Lung (tissue), 12 donors: Measurements from ENCODE around the gene NCLN. TPM values are rescaled to one million over a fixed set of nuclear protein-coding genes. Genes with fewer than 3 reads are reported as not detected.

Experiments
- ATAC-seq: fragments of 200-7000 bp; cut with Tn5 transposase; one replicate; pipeline ENCODE4 v1.9.1; 2020; ENCODE audit warnings: moderate number of reproducible peaks; ENCODE audit not compliant: insufficient read depth, low FRiP score
- DNase-seq, 3 donors: peaks; one replicate each; pipeline ENCODE4 v3.0.0-alpha.2; 2013 to 2017
- H3K27ac ChIP-seq, 2 donors: one replicate each; pipeline ENCODE4 v1.5.1; 2013; ENCODE audit warnings: mild to moderate bottlenecking in 2 of 2, moderate library complexity in 2 of 2, control low read depth in 1 of 2, inconsistent platforms in 1 of 2, low read depth in 1 of 2, low read length in 1 of 2
- H3K27me3 ChIP-seq, 3 donors: one replicate each; pipeline ENCODE4 v1.5.1; 2013; ENCODE audit warnings: low read length in 2 of 3; ENCODE audit not compliant: control insufficient read depth in 3 of 3, insufficient read depth in 3 of 3
- H3K36me3 ChIP-seq, 4 donors: one replicate each; pipeline ENCODE4 v1.5.1; 2013; ENCODE audit warnings: low read length in 4 of 4, mild to moderate bottlenecking in 1 of 4, moderate library complexity in 1 of 4; ENCODE audit not compliant: control insufficient read depth in 4 of 4, insufficient read depth in 4 of 4
- H3K4me1 ChIP-seq, 5 donors: one replicate each; pipeline ENCODE4 v1.5.1; 2013; ENCODE audit warnings: low read length in 5 of 5, mild to moderate bottlenecking in 2 of 5, moderate library complexity in 1 of 5; ENCODE audit not compliant: control insufficient read depth in 5 of 5, insufficient read depth in 5 of 5
- H3K4me3 ChIP-seq: one replicate; pipeline ENCODE4 v1.5.1; 2013; ENCODE audit warnings: mild to moderate bottlenecking, control low read depth, moderate library complexity
- H3K9ac ChIP-seq, 2 donors: one replicate each; pipeline ENCODE4 v1.5.1; 2013; ENCODE audit warnings: low read length in 2 of 2, control low read depth in 1 of 2; ENCODE audit not compliant: insufficient read depth in 1 of 2
- H3K9me3 ChIP-seq, 4 donors: one replicate each; pipeline ENCODE4 v1.5.1; 2013; ENCODE audit warnings: low read length in 3 of 4, mild to moderate bottlenecking in 1 of 4, moderate library complexity in 1 of 4; ENCODE audit not compliant: control insufficient read depth in 4 of 4, insufficient read depth in 3 of 4
- CTCF ChIP-seq: IDR thresholded peaks from 2 replicates; pipeline ENCODE4 v1.5.1; 2012; ENCODE audit warnings: mild to moderate bottlenecking; ENCODE audit errors: control extremely low read depth, extremely low read depth
- WGBS, 2 donors: extraction: QIAGEN DNeasy Blood & Tissue Kit; methylation state at CpG; one replicate each; pipeline ENCODE4 v1.1.7; 2013; 5-methylcytosine and 5-hydroxymethylcytosine counted together
- polyA plus RNA-seq, 2 donors: library from polyadenylated mRNA; stranded (reverse); fragments of 200-250 nt; gene quantifications; one replicate each; pipeline ENCODE4 v1.2.1, GENCODE V29; 2013
- total RNA-seq, 2 donors: library from RNA; depleted of rRNA in 1 of 2; stranded (reverse); fragments of >200 nt in 1 of 2; gene quantifications; one replicate each; pipeline ENCODE4 v1.2.1, GENCODE V29; 2014 to 2021
- donor health status: control.
- donor health status: control.
- donor health status: Bipolar disorder and iron deficiency.
- donor health status: healthy.
- donor health status: DM: yes; HTN: yes; CAD: no.

NCLN gene
- total and polyA plus RNA-seq, 4 donors: 24.8 to 117 (median 63.1) TPM

- H3K9me3 ChIP-seq: peaks cover 0 to 11% (median 0%) of the 10 kb centered on the region in 4 donors
These were observed 52.4 kb downstream of the NCLN start for GRCh38 chr19:3238066-3238561.

GRCh38 chr19:3239367-3239766, 53.6 kb downstream of the NCLN start:
- 81 to 84% methylated on average over 5 of the region's 5 CpGs for WGBS, 2 donors
- Histone ChIP-seq H3K27me3 (no peaks in the 10 kb centered on the region), H3K9ac (no peak overlapping the region), H3K9me3 (peaks cover 0 to 11% (median 0%) of the 10 kb centered on the region in 4 donors), H3K4me1 (peaks cover 0 to 2% (median 0%) of the 10 kb centered on the region in 5 donors), H3K4me3 (no peak overlapping the region), H3K36me3 (no peaks in the 10 kb centered on the region), H3K27ac (no peak overlapping the region)
- DNase-seq (no peak), ATAC-seq (no peak)
- TF ChIP-seq CTCF: no peak

More at GRCh38 chr19:3238066-3238561, 52.4 kb downstream of the NCLN start:
- Histone ChIP-seq H3K27ac (no peak overlapping the region), H3K9ac (no peak overlapping the region), H3K36me3 (no peaks in the 10 kb centered on the region), H3K4me1 (no peaks in the 10 kb centered on the region), H3K27me3 (peaks cover 0 to 3% (median 0%) of the 10 kb centered on the region in 3 donors), H3K4me3 (no peak overlapping the region)
- DNase-seq (no peak), ATAC-seq (no peak)
- TF ChIP-seq CTCF: no peak
- whole genome bisulfite sequencing, 2 donors: 81 to 84% methylated on average over 7 of the region's 7 CpGs

GRCh38 chr19:3243819-3244700, 58.3 kb downstream of the NCLN start:
- Histone ChIP-seq H3K27ac (no peak overlapping the region), H3K4me1 (peaks cover 0 to 3% (median 0%) of the 10 kb centered on the region in 5 donors), H3K36me3 (no peaks in the 10 kb centered on the region), H3K9ac (no peak overlapping the region), H3K4me3 (no peak overlapping the region), H3K27me3 (peaks cover 0 to 2% (median 0%) of the 10 kb centered on the region in 3 donors), H3K9me3 (no peaks in the 10 kb centered on the region)
- WGBS, 2 donors: 44 to 48% methylated on average over 23 of the region's 23 CpGs
- DNase-seq (peak; percentile 66 to 74 (median 69)), ATAC-seq (no peak)
- no peak for TF ChIP-seq CTCF
